Keratinocyte (primary cell): ENCODE measurements around the gene KLK15. TPM values are rescaled to one million over a fixed set of nuclear protein-coding genes. Genes with fewer than 3 reads are reported as not detected.

Source experiments
- DNase-seq: peaks from one replicate; pipeline ENCODE4 v3.0.0-alpha.2; 2011; ENCODE audit warnings: low read depth, missing footprints, low spot score
- FAIRE-seq: peaks from 2 replicates; lab custom pipeline; 2011; peaks lifted over from hg19 to GRCh38; lab: Jason Lieb, UNC
- H2AFZ ChIP-seq: 2 replicates; pipeline ENCODE4 v1.6.0; 2012; ENCODE audit warnings: low read length, control low read depth, inconsistent platforms; ENCODE audit not compliant: control insufficient read depth
- H3K27ac ChIP-seq: 2 replicates; pipeline ENCODE4 v1.5.1; 2011; ENCODE audit warnings: low read length; ENCODE audit not compliant: control insufficient read depth, insufficient read depth
- H3K27me3 ChIP-seq: 3 replicates; pipeline ENCODE4 v1.6.0; 2011; ENCODE audit warnings: low read length; ENCODE audit not compliant: control insufficient read depth, insufficient read depth; ENCODE audit errors: extremely low read depth
- H3K36me3 ChIP-seq, 2 experiments: 2 replicates in 1 of 2; 3 replicates in 1 of 2; pipeline ENCODE4 v1.5.1; 2011; ENCODE audit warnings: low read length in 2 of 2, mild to moderate bottlenecking in 1 of 2; ENCODE audit not compliant: control insufficient read depth in 2 of 2, insufficient read depth in 2 of 2; ENCODE audit errors: extremely low read depth in 1 of 2
- H3K4me1 ChIP-seq: 3 replicates; pipeline ENCODE4 v1.5.1; 2011; ENCODE audit warnings: low read length; ENCODE audit not compliant: control insufficient read depth, insufficient read depth; ENCODE audit errors: extremely low read depth
- H3K4me2 ChIP-seq: 3 replicates; pipeline ENCODE4 v1.6.0; 2011; ENCODE audit warnings: low read depth, low read length; ENCODE audit not compliant: control insufficient read depth, insufficient read depth; ENCODE audit errors: extremely low read depth
- H3K4me3 ChIP-seq, 3 experiments: fragments of 200-600 bp in 1 of 3; sonication (generic) in 1 of 3; 2 replicates in 2 of 3; 3 replicates in 1 of 3; pipeline ENCODE4 v1.5.1; 2011 to 2016; ENCODE audit warnings: low read length in 3 of 3, mild to moderate bottlenecking in 3 of 3, control low read depth in 2 of 3, inconsistent platforms in 1 of 3, low read depth in 1 of 3, mixed read lengths in 1 of 3, mixed run types in 1 of 3, moderate library complexity in 1 of 3; ENCODE audit not compliant: control insufficient read depth in 2 of 3, insufficient read depth in 2 of 3; ENCODE audit errors: extremely low read depth in 1 of 3
- H3K79me2 ChIP-seq: 2 replicates; pipeline ENCODE4 v1.6.0; 2012; ENCODE audit warnings: low read length; ENCODE audit not compliant: control insufficient read depth, insufficient read depth
- H3K9ac ChIP-seq: 3 replicates; pipeline ENCODE4 v1.6.0; 2011; ENCODE audit warnings: low read length; ENCODE audit not compliant: control insufficient read depth, insufficient read depth; ENCODE audit errors: extremely low read depth
- H3K9me1 ChIP-seq: 3 replicates; pipeline ENCODE4 v1.6.0; 2011; ENCODE audit warnings: low read length; ENCODE audit not compliant: control insufficient read depth, insufficient read depth; ENCODE audit errors: extremely low read depth
- H3K9me3 ChIP-seq: 2 replicates; pipeline ENCODE4 v1.5.1; 2012; ENCODE audit warnings: low read depth, low read length; ENCODE audit not compliant: control insufficient read depth
- H4K20me1 ChIP-seq: 3 replicates; pipeline ENCODE4 v1.6.0; 2011; ENCODE audit warnings: low read length; ENCODE audit not compliant: control insufficient read depth, insufficient read depth; ENCODE audit errors: extremely low read depth
- EZH2 ChIP-seq: IDR thresholded peaks from one replicate; pipeline ENCODE4 v1.6.1; 2012; ENCODE audit warnings: inconsistent platforms, mild to moderate bottlenecking, low read length, moderate library complexity
- dilution Hi-C: fragments of 300-500 bp; cut with MboI; formaldehyde crosslinking; loops from one replicate; pipeline ENCODE4 v1.7.0; 2020; ENCODE audit warnings: low sequenced_read_pairs; ENCODE audit not compliant: extremely low pct_ligation_motif_present
- polyA plus RNA-seq, 5 experiments: library from polyadenylated mRNA; depleted of rRNA in 3 of 5; stranded (reverse) in 3 of 5; stranded (forward) in 1 of 5; unstranded in 1 of 5; fragments of >200 nt; gene quantifications; 1 replicate in 1 of 5; 2 replicates in 3 of 5; 3 replicates in 1 of 5; pipeline versions ENCODE4 v1.2.1 to v1.2.3, GENCODE V29; 2011 to 2012; ENCODE audit warnings: missing spikeins in 2 of 5, low read depth in 1 of 5, low replicate concordance in 1 of 5
- TF ChIP-seq, protein P1 (sequence below), 3 experiments: IDR thresholded peaks in 1 of 3; conservative IDR thresholded peaks in 1 of 3; optimal IDR thresholded peaks in 1 of 3; 2 replicates in 2 of 3; 3 replicates in 1 of 3; pipeline versions ENCODE3 to v1.5.1; 2011; ENCODE audit warnings: low read length in 3 of 3, mild to moderate bottlenecking in 3 of 3, moderate library complexity in 2 of 3, control low read depth in 1 of 3, inconsistent platforms in 1 of 3; ENCODE audit not compliant: insufficient read depth in 2 of 3; ENCODE audit errors: extremely low read depth in 1 of 3

KLK15 gene
- polyA plus RNA-seq, 1 donor (not counting 4 experiments of a cell fraction or from before 2014, with no cell fraction given) = not detected

DNA sequence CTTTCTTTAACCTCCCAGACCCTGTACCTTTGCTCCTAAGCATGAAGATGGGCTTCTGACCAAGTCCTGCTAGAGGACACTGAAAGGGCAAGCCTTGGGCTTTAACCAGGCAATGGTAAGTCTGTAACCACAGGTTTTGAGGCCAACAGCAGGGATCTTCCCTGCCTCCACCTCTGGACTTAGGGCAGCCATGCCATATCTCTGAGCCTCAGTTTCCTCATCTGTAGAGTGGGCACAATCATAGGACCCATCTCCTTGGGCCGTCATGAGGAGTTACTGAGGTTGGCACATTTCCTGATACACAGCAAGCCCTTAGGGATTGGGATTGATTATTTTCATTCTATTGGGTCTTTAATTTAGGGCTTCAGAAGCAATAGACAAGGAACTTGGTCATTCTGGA, 24.5 kb downstream of the KLK15 start:
- H3K9me3 ChIP-seq = no peaks in the 10 kb centered on the region
- no peak for DNase-seq
- H3K4me1 ChIP-seq = no peaks in the 10 kb centered on the region
- H2AFZ ChIP-seq = no peak overlapping the region
- no peak overlapping the region for H3K4me3 ChIP-seq
- no peak for FAIRE-seq
- no peak for TF ChIP-seq EZH2
- TF ChIP-seq, protein P1, sequence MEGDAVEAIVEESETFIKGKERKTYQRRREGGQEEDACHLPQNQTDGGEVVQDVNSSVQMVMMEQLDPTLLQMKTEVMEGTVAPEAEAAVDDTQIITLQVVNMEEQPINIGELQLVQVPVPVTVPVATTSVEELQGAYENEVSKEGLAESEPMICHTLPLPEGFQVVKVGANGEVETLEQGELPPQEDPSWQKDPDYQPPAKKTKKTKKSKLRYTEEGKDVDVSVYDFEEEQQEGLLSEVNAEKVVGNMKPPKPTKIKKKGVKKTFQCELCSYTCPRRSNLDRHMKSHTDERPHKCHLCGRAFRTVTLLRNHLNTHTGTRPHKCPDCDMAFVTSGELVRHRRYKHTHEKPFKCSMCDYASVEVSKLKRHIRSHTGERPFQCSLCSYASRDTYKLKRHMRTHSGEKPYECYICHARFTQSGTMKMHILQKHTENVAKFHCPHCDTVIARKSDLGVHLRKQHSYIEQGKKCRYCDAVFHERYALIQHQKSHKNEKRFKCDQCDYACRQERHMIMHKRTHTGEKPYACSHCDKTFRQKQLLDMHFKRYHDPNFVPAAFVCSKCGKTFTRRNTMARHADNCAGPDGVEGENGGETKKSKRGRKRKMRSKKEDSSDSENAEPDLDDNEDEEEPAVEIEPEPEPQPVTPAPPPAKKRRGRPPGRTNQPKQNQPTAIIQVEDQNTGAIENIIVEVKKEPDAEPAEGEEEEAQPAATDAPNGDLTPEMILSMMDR (optimal IDR thresholded peaks at IDR 0.05 in 1 of 3, IDR thresholded peaks at IDR 0.05 in 1 of 3, conservative IDR thresholded peaks at IDR 0.05 in 1 of 3; ENCODE audit: extremely low read depth in 1 of 3, insufficient read depth in 2 of 3, low read length in 3 of 3) = no peak
- H3K9me1 ChIP-seq = no peaks in the 10 kb centered on the region
- no peaks in the 10 kb centered on the region for H3K27me3 ChIP-seq
- H3K79me2 ChIP-seq = peaks cover 5% of the 10 kb centered on the region
- H3K4me2 ChIP-seq = no peak overlapping the region
- no peak overlapping the region for H3K9ac ChIP-seq
- dilution Hi-C loops = no loop called here
- peaks cover 0 to under 1% of the 10 kb centered on the region in 2 experiments for H3K36me3 ChIP-seq
- no peak overlapping the region for H3K27ac ChIP-seq
- no peaks in the 10 kb centered on the region for H4K20me1 ChIP-seq

GRCh38 chr19:50804420-50805272, 28.7 kb downstream of the KLK15 start:
- FAIRE-seq = peak; percentile 65
- TF ChIP-seq EZH2 = no peak
- TF ChIP-seq, protein P1 (optimal IDR thresholded peaks at IDR 0.05 in 1 of 3, IDR thresholded peaks at IDR 0.05 in 1 of 3, conservative IDR thresholded peaks at IDR 0.05 in 1 of 3; ENCODE audit: extremely low read depth in 1 of 3, insufficient read depth in 2 of 3, low read length in 3 of 3) = no peak
- peaks cover 4 to 22% of the 10 kb centered on the region in 2 experiments for H3K36me3 ChIP-seq

More at GRCh38 chr19:50804420-50805272, 28.7 kb downstream of the KLK15 start:
- peaks cover 40% of the 10 kb centered on the region for H3K79me2 ChIP-seq
- H3K4me1 ChIP-seq = peaks cover 19% of the 10 kb centered on the region
- no peaks in the 10 kb centered on the region for H3K27me3 ChIP-seq
- H4K20me1 ChIP-seq = peaks cover 14% of the 10 kb centered on the region
- H2AFZ ChIP-seq = peak overlapping the region; percentile 98
- no peaks in the 10 kb centered on the region for H3K9me3 ChIP-seq
- H3K4me2 ChIP-seq = peak overlapping the region; percentile 94
- H3K27ac ChIP-seq = peak overlapping the region; percentile 100
- DNase-seq = peak; percentile 83
- no peaks in the 10 kb centered on the region for H3K9me1 ChIP-seq
- peak overlapping the region; percentile 73 to 93 (median 78) for H3K4me3 ChIP-seq
- dilution Hi-C loops = no loop called here
- H3K9ac ChIP-seq = peak overlapping the region; percentile 99
